HepG2 (cell line): Measurements from ENCODE around the gene B9D2. TPM values are rescaled to one million over a fixed set of nuclear protein-coding genes. Genes with fewer than 3 reads are reported as not detected.
"Not testable (repeated sequence)": the region's sequence is repeated elsewhere in the genome, so short reads cannot be mapped to it uniquely, and the experiment has no call there.

Experiments used
- ATAC-seq: fragments of 200-7000 bp; cut with Tn5 transposase; 3 replicates; pipeline ENCODE4 v1.9.1; 2020; ENCODE audit warnings: mild to moderate bottlenecking, moderate library complexity
- BruUV-seq: library from RNA; stranded (reverse); fragments of 400-500 nt; replicated peaks from 2 replicates; lab custom pipeline; 2021; lab: Mats Ljungman, UMichigan
- CTCF ChIA-PET: fragments of 300-600 bp; formaldehyde crosslinking; extraction: SDS; loops from one replicate; lab custom pipeline; 2021; ENCODE audit warnings: low total read pairs, inconsistent platforms, low intra/inter-chr PET ratio; lab: Yijun Ruan, JAX
- POLR2A ChIA-PET: fragments of 350-600 bp; sonication (Branson Sonifier 250); formaldehyde crosslinking; loops from one replicate; lab custom pipeline; 2020; ENCODE audit warnings: antibody characterized with exemption, inconsistent platforms; lab: Yijun Ruan, JAX
- DNase-seq: peaks from one replicate; pipeline ENCODE4 v3.0.0-alpha.2; 2015; ENCODE audit warnings: low spot score
- FAIRE-seq: peaks from 3 replicates; lab custom pipeline; 2011; peaks lifted over from hg19 to GRCh38; lab: Jason Lieb, UNC
- H2AFZ ChIP-seq: one replicate; pipeline ENCODE4 v1.6.1; 2011; ENCODE audit warnings: low read length, inconsistent platforms
- H3K27ac ChIP-seq: fragments of 300-600 bp; 3 replicates; pipeline ENCODE4 v1.8.0; 2011; ENCODE audit warnings: mixed run types, mild to moderate bottlenecking, mixed read lengths, low read length, inconsistent platforms; ENCODE audit not compliant: insufficient read depth; ENCODE audit errors: extremely low read length
- H3K27me3 ChIP-seq, 2 experiments: fragments of 200-600 bp in 1 of 2; 2 replicates in 1 of 2; 3 replicates in 1 of 2; pipeline versions ENCODE4 v1.6.0 to v1.8.0; 2011; ENCODE audit warnings: low read length in 2 of 2, mild to moderate bottlenecking in 2 of 2, moderate library complexity in 2 of 2, inconsistent platforms in 1 of 2; ENCODE audit not compliant: insufficient read depth in 2 of 2, control insufficient read depth in 1 of 2
- H3K36me3 ChIP-seq, 2 experiments: fragments of 200-600 bp in 1 of 2; replicated peaks in 1 of 2; 2 replicates in 1 of 2; 3 replicates in 1 of 2; pipeline versions ENCODE4 v1.5.1 to v1.8.0; 2011; ENCODE audit warnings: low read length in 2 of 2, inconsistent platforms in 1 of 2; ENCODE audit not compliant: insufficient read depth in 2 of 2, control insufficient read depth in 1 of 2
- H3K4me1 ChIP-seq: 2 replicates; pipeline ENCODE4 v1.5.1; 2012; ENCODE audit warnings: low read length, inconsistent platforms; ENCODE audit not compliant: insufficient read depth
- H3K4me2 ChIP-seq: 2 replicates; pipeline ENCODE4 v1.6.0; 2011; ENCODE audit warnings: low read depth, low read length, inconsistent platforms
- H3K4me3 ChIP-seq, 3 experiments: fragments of 200-600 bp in 1 of 3; sonication (generic), shearing (Covaris generic) in 1 of 3; replicated peaks in 1 of 3; 2 replicates each; pipeline ENCODE4 v1.5.1; 2011 to 2016; ENCODE audit warnings: low read length in 3 of 3, inconsistent platforms in 2 of 3, low read depth in 2 of 3, mild to moderate bottlenecking in 2 of 3, control low read depth in 1 of 3, mixed read lengths in 1 of 3; ENCODE audit not compliant: insufficient read depth in 1 of 3
- H3K79me2 ChIP-seq: one replicate; pipeline ENCODE4 v1.6.1; 2011; ENCODE audit warnings: low read length, inconsistent platforms; ENCODE audit not compliant: insufficient read depth
- H3K9ac ChIP-seq: 2 replicates; pipeline ENCODE4 v1.6.0; 2011; ENCODE audit warnings: mild to moderate bottlenecking, low read depth, low read length, inconsistent platforms; ENCODE audit not compliant: insufficient read depth
- H3K9me3 ChIP-seq: 2 replicates; pipeline ENCODE4 v1.5.1; 2012; ENCODE audit warnings: mild to moderate bottlenecking, low read length
- H4K20me1 ChIP-seq: 2 replicates; pipeline ENCODE4 v1.6.0; 2011; ENCODE audit warnings: inconsistent platforms, mild to moderate bottlenecking, low read length, moderate library complexity; ENCODE audit not compliant: insufficient read depth
- HNRNPH1 ChIP-seq: fragments of 200-400 bp; formaldehyde crosslinking; optimal IDR thresholded peaks from 2 replicates; pipeline ENCODE3; 2017; ENCODE audit warnings: mild to moderate bottlenecking, low read depth, low read length
- ZSCAN21 ChIP-seq: sonication (generic); formaldehyde crosslinking; IDR thresholded peaks from 2 replicates; pipeline ENCODE4 v1.8.0; 2022; ENCODE audit warnings: mild to moderate bottlenecking, missing genetic modification reagents, moderate library complexity, borderline replicate concordance
- WGBS: methylation state at CpG from one replicate; pipeline ENCODE4 v1.1.6; 2017; ENCODE audit warnings: low lambda C conversion rate; 5-methylcytosine and 5-hydroxymethylcytosine counted together
- in situ Hi-C: cut with HindIII; loops from 2 replicates; pipeline ENCODE4 v1.10.0; 2017; ENCODE audit warnings: low pct_unique_long_range_greater_than_20kb; ENCODE audit not compliant: extremely low pct_ligation_motif_present
- intact Hi-C: fragments of 100-400 bp; cut with micrococcal nuclease; formaldehyde crosslinking; loops from one replicate; pipeline ENCODE4 v1.10.0; 2022; ENCODE audit not compliant: unreplicated experiment
- polyA plus RNA-seq, 8 experiments: library from polyadenylated mRNA; depleted of rRNA in 3 of 8; stranded (reverse) in 7 of 8; unstranded in 1 of 8; fragments of >200 nt; fragmentation: Illumina TruSeq in 4 of 8; extraction: Trizol in 4 of 8; gene quantifications; 2 replicates each; pipeline versions ENCODE4 v1.2.1 to v1.2.3, GENCODE V29; 2011 to 2016; ENCODE audit warnings: low read depth in 4 of 8, missing spikeins in 1 of 8, mixed read lengths in 1 of 8; ENCODE audit not compliant: insufficient read depth in 1 of 8
- total RNA-seq, 5 experiments: library from RNA; depleted of rRNA; stranded (reverse); fragments of >200 nt; fragmentation: Illumina TruSeq; extraction: Trizol; gene quantifications; 2 replicates each; pipeline ENCODE4 v1.2.3, GENCODE V29; 2016; ENCODE audit warnings: low read depth in 1 of 5
- TF ChIP-seq, protein P1 (sequence below): sonication (generic); IDR thresholded peaks from 2 replicates; pipeline ENCODE4 v1.6.1; 2016; ENCODE audit warnings: low read depth, borderline replicate concordance
- TF ChIP-seq, protein P2 (sequence below): sonication (generic); formaldehyde crosslinking; IDR thresholded peaks from 2 replicates; pipeline ENCODE4 v1.9.0; 2021; ENCODE audit warnings: missing genetic modification reagents, mild to moderate bottlenecking, borderline replicate concordance
- TF ChIP-seq, protein P3 (sequence below): sonication (generic); formaldehyde crosslinking; IDR thresholded peaks from 2 replicates; pipeline ENCODE4 v1.5.0; 2020; ENCODE audit warnings: missing genetic modification reagents

Gene B9D2
- total and polyA plus RNA-seq, 2 of the 13 experiments (the other 11 are each of a cell fraction or from before 2014, with no cell fraction given) = 3.1 to 4.4 TPM

- TF ChIP-seq, protein P1, sequence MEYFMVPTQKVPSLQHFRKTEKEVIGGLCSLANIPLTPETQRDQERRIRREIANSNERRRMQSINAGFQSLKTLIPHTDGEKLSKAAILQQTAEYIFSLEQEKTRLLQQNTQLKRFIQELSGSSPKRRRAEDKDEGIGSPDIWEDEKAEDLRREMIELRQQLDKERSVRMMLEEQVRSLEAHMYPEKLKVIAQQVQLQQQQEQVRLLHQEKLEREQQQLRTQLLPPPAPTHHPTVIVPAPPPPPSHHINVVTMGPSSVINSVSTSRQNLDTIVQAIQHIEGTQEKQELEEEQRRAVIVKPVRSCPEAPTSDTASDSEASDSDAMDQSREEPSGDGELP = no peak
- TF ChIP-seq, protein P2, sequence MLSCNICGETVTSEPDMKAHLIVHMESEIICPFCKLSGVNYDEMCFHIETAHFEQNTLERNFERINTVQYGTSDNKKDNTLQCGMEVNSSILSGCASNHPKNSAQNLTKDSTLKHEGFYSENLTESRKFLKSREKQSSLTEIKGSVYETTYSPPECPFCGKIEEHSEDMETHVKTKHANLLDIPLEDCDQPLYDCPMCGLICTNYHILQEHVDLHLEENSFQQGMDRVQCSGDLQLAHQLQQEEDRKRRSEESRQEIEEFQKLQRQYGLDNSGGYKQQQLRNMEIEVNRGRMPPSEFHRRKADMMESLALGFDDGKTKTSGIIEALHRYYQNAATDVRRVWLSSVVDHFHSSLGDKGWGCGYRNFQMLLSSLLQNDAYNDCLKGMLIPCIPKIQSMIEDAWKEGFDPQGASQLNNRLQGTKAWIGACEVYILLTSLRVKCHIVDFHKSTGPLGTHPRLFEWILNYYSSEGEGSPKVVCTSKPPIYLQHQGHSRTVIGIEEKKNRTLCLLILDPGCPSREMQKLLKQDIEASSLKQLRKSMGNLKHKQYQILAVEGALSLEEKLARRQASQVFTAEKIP (CRISPR knock-in tag) = no peak
- no peak for TF ChIP-seq HNRNPH1
- TF ChIP-seq, protein P3, sequence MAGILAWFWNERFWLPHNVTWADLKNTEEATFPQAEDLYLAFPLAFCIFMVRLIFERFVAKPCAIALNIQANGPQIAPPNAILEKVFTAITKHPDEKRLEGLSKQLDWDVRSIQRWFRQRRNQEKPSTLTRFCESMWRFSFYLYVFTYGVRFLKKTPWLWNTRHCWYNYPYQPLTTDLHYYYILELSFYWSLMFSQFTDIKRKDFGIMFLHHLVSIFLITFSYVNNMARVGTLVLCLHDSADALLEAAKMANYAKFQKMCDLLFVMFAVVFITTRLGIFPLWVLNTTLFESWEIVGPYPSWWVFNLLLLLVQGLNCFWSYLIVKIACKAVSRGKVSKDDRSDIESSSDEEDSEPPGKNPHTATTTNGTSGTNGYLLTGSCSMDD (CRISPR knock-in tag) = no peak
- TF ChIP-seq ZSCAN21 (CRISPR knock-in tag) = no peak
- TF ChIP-seq, all 625 proteins: peak for 0
Observed at GRCh38 chr19:41384351-41384750, 20.4 kb upstream of the B9D2 start (continued).

GRCh38 chr19:41381536-41381935, 17.6 kb upstream of the B9D2 start:
- DNase-seq, BruUV-seq, CTCF ChIA-PET, H3K4me2 ChIP-seq, H3K79me2 ChIP-seq, H3K27ac ChIP-seq, intact Hi-C loops, POLR2A ChIA-PET, H3K9ac ChIP-seq, H4K20me1 ChIP-seq, in situ Hi-C loops, ATAC-seq, H3K36me3 ChIP-seq, FAIRE-seq, H3K9me3 ChIP-seq, H3K27me3 ChIP-seq, H2AFZ ChIP-seq, H3K4me3 ChIP-seq: not testable (repeated sequence)
- H3K4me1 ChIP-seq = peaks cover 21% of the 10 kb centered on the region
- 96% methylated on average over 8 of the region's 8 CpGs for WGBS
